HG03175 (cell line): ENCODE results near the gene FOXA2.
"Not testable (repeated sequence)": the region's sequence is repeated elsewhere in the genome, so short reads cannot be mapped to it uniquely, and the experiment has no call there.

Source experiments
- ATAC-seq: cut with Tn5 transposase; IDR thresholded peaks from one replicate; pipeline ENCODE4 v1.9.1; 2021; ENCODE audit warnings: mild to moderate bottlenecking, moderate library complexity; ENCODE audit not compliant: unreplicated experiment

Gene FOXA2

GRCh38 chr20:22584522-22584921 is at the start of gene FOXA2:
FOXA2 (minus strand) TSS chr20:22584572; CDS start chr20:22584278, 294 bp downstream.
- no peak for ATAC-seq

GRCh38 chr20:22630701-22631100 is 46.3 kb upstream of the FOXA2 start:
- no peak for ATAC-seq

GRCh38 chr20:22629927-22630326 is 45.6 kb upstream of the FOXA2 start:
- no peak for ATAC-seq

- no peak for ATAC-seq
These were observed 45.1 kb upstream of the FOXA2 start for GRCh38 chr20:22629447-22629846.

- no peak for ATAC-seq
These were observed 42.1 kb upstream of the FOXA2 start for GRCh38 chr20:22626496-22626895.

GRCh38 chr20:22623211-22623610 is 38.8 kb upstream of the FOXA2 start:
- ATAC-seq: no peak

- no peak for ATAC-seq
These were observed 36.0 kb upstream of the FOXA2 start for GRCh38 chr20:22620342-22620741.

GRCh38 chr20:22619806-22620205 is 35.4 kb upstream of the FOXA2 start:
- no peak for ATAC-seq

- no peak for ATAC-seq
These were observed 34.9 kb upstream of the FOXA2 start for GRCh38 chr20:22619272-22619671.

- no peak for ATAC-seq
These were observed 32.8 kb upstream of the FOXA2 start for GRCh38 chr20:22617160-22617559.

GRCh38 chr20:22616551-22616950 is 32.2 kb upstream of the FOXA2 start:
- ATAC-seq: no peak

- no peak for ATAC-seq
These were observed 31.1 kb upstream of the FOXA2 start for GRCh38 chr20:22615425-22615824.

GRCh38 chr20:22611636-22612035 is 27.3 kb upstream of the FOXA2 start:
- no peak for ATAC-seq

GRCh38 chr20:22607695-22608094 is 23.3 kb upstream of the FOXA2 start:
- ATAC-seq: no peak

GRCh38 chr20:22604815-22605214 is 20.4 kb upstream of the FOXA2 start:
- ATAC-seq: no peak

GRCh38 chr20:22601361-22602141 is 17.2 kb upstream of the FOXA2 start:
- no peak for ATAC-seq

- not testable (repeated sequence) for ATAC-seq
These were observed 14.9 kb upstream of the FOXA2 start for GRCh38 chr20:22599258-22599657.

- no peak for ATAC-seq
These were observed 12.9 kb upstream of the FOXA2 start for GRCh38 chr20:22597303-22597702.

- ATAC-seq: no peak
These were observed 6.3 kb upstream of the FOXA2 start for GRCh38 chr20:22590662-22591061.

GRCh38 chr20:22586645-22587310 is 2.4 kb upstream of the FOXA2 start:
- no peak for ATAC-seq

- no peak for ATAC-seq
These were observed 1.6 kb upstream of the FOXA2 start for GRCh38 chr20:22585786-22586493.
